GM23338 (cell line): Measurements from ENCODE around the gene PIEZO2. TPM values are rescaled to one million over a fixed set of nuclear protein-coding genes. Genes with fewer than 3 reads are reported as not detected.

Experiments used
- ATAC-seq: fragments of 200-7000 bp; cut with Tn5 transposase; 3 replicates; pipeline ENCODE4 v1.9.1; 2020
- DNase-seq: peaks from one replicate; pipeline ENCODE4 v3.0.0-alpha.2; 2015; ENCODE audit warnings: low spot score
- H2AFZ ChIP-seq: fragments of 200-600 bp; sonication (generic); 2 replicates; pipeline ENCODE4 v1.8.0; 2016; ENCODE audit warnings: antibody characterized with exemption, mild to moderate bottlenecking, moderate library complexity
- H3F3A ChIP-seq: fragments of 200-600 bp; sonication (generic); replicated peaks from 2 replicates; pipeline ENCODE4 v1.8.0; 2017; ENCODE audit warnings: antibody characterized with exemption, mixed run types, low read depth
- H3K27ac ChIP-seq: fragments of 200-600 bp; sonication (generic); 2 replicates; pipeline ENCODE4 v1.6.1; 2016; ENCODE audit warnings: low read depth
- H3K27me3 ChIP-seq: fragments of 200-600 bp; sonication (generic); 2 replicates; pipeline ENCODE4 v1.8.0; 2016; ENCODE audit warnings: mild to moderate bottlenecking, mixed run types, moderate library complexity; ENCODE audit not compliant: insufficient read depth
- H3K36me3 ChIP-seq: fragments of 200-600 bp; sonication (generic); 2 replicates; pipeline ENCODE4 v1.8.0; 2016; ENCODE audit warnings: mild to moderate bottlenecking; ENCODE audit not compliant: insufficient read depth
- H3K4me1 ChIP-seq: fragments of 200-600 bp; sonication (generic); 2 replicates; pipeline ENCODE4 v1.8.0; 2016; ENCODE audit warnings: mild to moderate bottlenecking, moderate library complexity; ENCODE audit not compliant: insufficient read depth
- H3K4me2 ChIP-seq: fragments of 200-600 bp; sonication (generic); 2 replicates; pipeline ENCODE4 v1.7.1; 2017; ENCODE audit warnings: mixed run types
- H3K4me3 ChIP-seq: fragments of 200-600 bp; sonication (generic); 2 replicates; pipeline ENCODE4 v1.6.1; 2016; ENCODE audit warnings: mixed run types
- H3K79me2 ChIP-seq: fragments of 200-600 bp; sonication (generic); replicated peaks from 2 replicates; pipeline ENCODE4 v1.8.0; 2017; ENCODE audit warnings: mild to moderate bottlenecking; ENCODE audit not compliant: insufficient read depth
- H3K9me2 ChIP-seq: fragments of 200-600 bp; sonication (generic); 2 replicates; pipeline ENCODE4 v1.8.0; 2017; ENCODE audit not compliant: insufficient read depth
- H4K20me1 ChIP-seq: fragments of 200-600 bp; sonication (generic); replicated peaks from 2 replicates; pipeline ENCODE4 v1.8.0; 2017; ENCODE audit warnings: mild to moderate bottlenecking; ENCODE audit not compliant: insufficient read depth
- H3K27ac Mint-ChIP-seq: 2 replicates; pipeline ENCODE4 v1.8.0; 2020; ENCODE audit warnings: inconsistent platforms, mild to moderate bottlenecking, moderate library complexity, mixed read lengths
- H3K27me3 Mint-ChIP-seq: 3 replicates; pipeline ENCODE4 v1.8.0; 2022; ENCODE audit warnings: low read depth, mild to moderate bottlenecking, moderate library complexity, mixed read lengths, inconsistent platforms; ENCODE audit not compliant: insufficient read depth, poor library complexity
- H3K36me3 Mint-ChIP-seq: 3 replicates; pipeline ENCODE4 v1.8.0; 2021; ENCODE audit warnings: low read depth, mild to moderate bottlenecking, inconsistent platforms, moderate library complexity, mixed read lengths
- H3K4me1 Mint-ChIP-seq: 3 replicates; pipeline ENCODE4 v1.8.0; 2020; ENCODE audit warnings: mild to moderate bottlenecking, inconsistent platforms, mixed read lengths
- H3K4me3 Mint-ChIP-seq: 3 replicates; pipeline ENCODE4 v1.8.0; 2021; ENCODE audit warnings: moderate library complexity, mild to moderate bottlenecking, inconsistent platforms, mixed read lengths
- H3K9me3 Mint-ChIP-seq: 3 replicates; pipeline ENCODE4 v1.8.0; 2020; ENCODE audit warnings: moderate library complexity, mild to moderate bottlenecking, inconsistent platforms, mixed read lengths
- CREB1 ChIP-seq: fragments of 250-450 bp; sonication (Bioruptor Pico); IDR thresholded peaks from 2 replicates; pipeline ENCODE4 v1.5.0; 2020; ENCODE audit warnings: low read depth, mild to moderate bottlenecking, moderate library complexity
- EZH2phosphoT487 ChIP-seq: fragments of 200-600 bp; sonication (generic); IDR thresholded peaks from one replicate; pipeline ENCODE4 v1.8.1; 2018; ENCODE audit warnings: antibody characterized with exemption; ENCODE audit not compliant: unreplicated experiment
- ZNF114 ChIP-seq: fragments of 250-450 bp; sonication (Bioruptor Pico); IDR thresholded peaks from 2 replicates; pipeline ENCODE4 v1.5.0; 2020; ENCODE audit warnings: mild to moderate bottlenecking, moderate library complexity
- polyA plus RNA-seq: library from polyadenylated mRNA; unstranded; fragments of >200 nt; fragmentation: Nextera tagmentation; extraction: Ambion mirVana; gene quantifications from 2 replicates; pipeline ENCODE4 v1.2.1, GENCODE V29; 2016
- total RNA-seq: library from RNA; depleted of rRNA; stranded (reverse); fragments of >200 nt; shearing (Covaris generic); gene quantifications from 2 replicates; pipeline ENCODE4 v1.2.3, GENCODE V29; 2014
- TF ChIP-seq, protein P1 (sequence below): fragments of 250-450 bp; sonication (Bioruptor Pico); IDR thresholded peaks from 2 replicates; pipeline ENCODE4 v1.5.0; 2020; ENCODE audit warnings: mild to moderate bottlenecking, moderate library complexity
- TF ChIP-seq, protein P2 (sequence below), 2 experiments: fragments of 200-600 bp in 1 of 2; sonication (generic) in 1 of 2; conservative IDR thresholded peaks; 2 replicates each; pipeline versions ENCODE4 v1.5.1 to v1.6.1; 2016 to 2017; ENCODE audit warnings: antibody characterized with exemption in 2 of 2, low read depth in 2 of 2, mild to moderate bottlenecking in 2 of 2, moderate library complexity in 1 of 2
- TF ChIP-seq, protein P3 (sequence below): IDR thresholded peaks from 2 replicates; pipeline ENCODE4 v1.6.1; 2016; ENCODE audit warnings: antibody characterized with exemption

Gene PIEZO2
- total and polyA plus RNA-seq, 2 experiments from 2014 or later = 4.8 to 8.2 TPM

DNA sequence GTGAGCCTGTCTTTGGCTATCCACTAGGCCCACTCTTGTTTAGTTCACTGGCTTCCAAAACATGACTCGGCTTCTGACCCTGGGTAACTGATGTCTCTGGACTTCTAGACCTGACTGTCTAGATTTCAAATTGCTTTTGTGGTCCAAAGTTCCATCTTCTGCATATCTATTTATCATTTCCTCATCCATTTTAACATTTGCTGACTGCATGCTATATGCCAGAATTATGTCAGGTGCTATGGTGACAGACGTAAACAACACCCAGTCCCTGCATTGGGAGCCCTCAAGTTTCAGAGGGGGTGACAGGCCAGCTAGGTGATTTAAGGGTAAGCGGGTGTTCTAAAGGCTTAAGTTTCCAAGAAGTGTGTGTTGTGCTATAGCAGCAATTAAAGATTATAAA, 140.9 kb downstream of the PIEZO2 start:
- Histone ChIP-seq H3K27ac (no peak overlapping the region), H3K9me2 (peaks cover 4% of the 10 kb centered on the region; the same call in 1 of the 2 replicates), H3K4me3 (no peak overlapping the region), H3F3A (no peaks in the 10 kb centered on the region), H3K36me3 (no peaks in the 10 kb centered on the region), H3K4me1 (no peaks in the 10 kb centered on the region), H4K20me1 (no peaks in the 10 kb centered on the region), H2AFZ (no peak overlapping the region), H3K27me3 (no peaks in the 10 kb centered on the region), H3K4me2 (no peak overlapping the region), H3K79me2 (no peaks in the 10 kb centered on the region)
- no peak for TF ChIP-seq CREB1 (CRISPR knock-in tag)
- no peak for TF ChIP-seq EZH2phosphoT487
- TF ChIP-seq, protein P1, sequence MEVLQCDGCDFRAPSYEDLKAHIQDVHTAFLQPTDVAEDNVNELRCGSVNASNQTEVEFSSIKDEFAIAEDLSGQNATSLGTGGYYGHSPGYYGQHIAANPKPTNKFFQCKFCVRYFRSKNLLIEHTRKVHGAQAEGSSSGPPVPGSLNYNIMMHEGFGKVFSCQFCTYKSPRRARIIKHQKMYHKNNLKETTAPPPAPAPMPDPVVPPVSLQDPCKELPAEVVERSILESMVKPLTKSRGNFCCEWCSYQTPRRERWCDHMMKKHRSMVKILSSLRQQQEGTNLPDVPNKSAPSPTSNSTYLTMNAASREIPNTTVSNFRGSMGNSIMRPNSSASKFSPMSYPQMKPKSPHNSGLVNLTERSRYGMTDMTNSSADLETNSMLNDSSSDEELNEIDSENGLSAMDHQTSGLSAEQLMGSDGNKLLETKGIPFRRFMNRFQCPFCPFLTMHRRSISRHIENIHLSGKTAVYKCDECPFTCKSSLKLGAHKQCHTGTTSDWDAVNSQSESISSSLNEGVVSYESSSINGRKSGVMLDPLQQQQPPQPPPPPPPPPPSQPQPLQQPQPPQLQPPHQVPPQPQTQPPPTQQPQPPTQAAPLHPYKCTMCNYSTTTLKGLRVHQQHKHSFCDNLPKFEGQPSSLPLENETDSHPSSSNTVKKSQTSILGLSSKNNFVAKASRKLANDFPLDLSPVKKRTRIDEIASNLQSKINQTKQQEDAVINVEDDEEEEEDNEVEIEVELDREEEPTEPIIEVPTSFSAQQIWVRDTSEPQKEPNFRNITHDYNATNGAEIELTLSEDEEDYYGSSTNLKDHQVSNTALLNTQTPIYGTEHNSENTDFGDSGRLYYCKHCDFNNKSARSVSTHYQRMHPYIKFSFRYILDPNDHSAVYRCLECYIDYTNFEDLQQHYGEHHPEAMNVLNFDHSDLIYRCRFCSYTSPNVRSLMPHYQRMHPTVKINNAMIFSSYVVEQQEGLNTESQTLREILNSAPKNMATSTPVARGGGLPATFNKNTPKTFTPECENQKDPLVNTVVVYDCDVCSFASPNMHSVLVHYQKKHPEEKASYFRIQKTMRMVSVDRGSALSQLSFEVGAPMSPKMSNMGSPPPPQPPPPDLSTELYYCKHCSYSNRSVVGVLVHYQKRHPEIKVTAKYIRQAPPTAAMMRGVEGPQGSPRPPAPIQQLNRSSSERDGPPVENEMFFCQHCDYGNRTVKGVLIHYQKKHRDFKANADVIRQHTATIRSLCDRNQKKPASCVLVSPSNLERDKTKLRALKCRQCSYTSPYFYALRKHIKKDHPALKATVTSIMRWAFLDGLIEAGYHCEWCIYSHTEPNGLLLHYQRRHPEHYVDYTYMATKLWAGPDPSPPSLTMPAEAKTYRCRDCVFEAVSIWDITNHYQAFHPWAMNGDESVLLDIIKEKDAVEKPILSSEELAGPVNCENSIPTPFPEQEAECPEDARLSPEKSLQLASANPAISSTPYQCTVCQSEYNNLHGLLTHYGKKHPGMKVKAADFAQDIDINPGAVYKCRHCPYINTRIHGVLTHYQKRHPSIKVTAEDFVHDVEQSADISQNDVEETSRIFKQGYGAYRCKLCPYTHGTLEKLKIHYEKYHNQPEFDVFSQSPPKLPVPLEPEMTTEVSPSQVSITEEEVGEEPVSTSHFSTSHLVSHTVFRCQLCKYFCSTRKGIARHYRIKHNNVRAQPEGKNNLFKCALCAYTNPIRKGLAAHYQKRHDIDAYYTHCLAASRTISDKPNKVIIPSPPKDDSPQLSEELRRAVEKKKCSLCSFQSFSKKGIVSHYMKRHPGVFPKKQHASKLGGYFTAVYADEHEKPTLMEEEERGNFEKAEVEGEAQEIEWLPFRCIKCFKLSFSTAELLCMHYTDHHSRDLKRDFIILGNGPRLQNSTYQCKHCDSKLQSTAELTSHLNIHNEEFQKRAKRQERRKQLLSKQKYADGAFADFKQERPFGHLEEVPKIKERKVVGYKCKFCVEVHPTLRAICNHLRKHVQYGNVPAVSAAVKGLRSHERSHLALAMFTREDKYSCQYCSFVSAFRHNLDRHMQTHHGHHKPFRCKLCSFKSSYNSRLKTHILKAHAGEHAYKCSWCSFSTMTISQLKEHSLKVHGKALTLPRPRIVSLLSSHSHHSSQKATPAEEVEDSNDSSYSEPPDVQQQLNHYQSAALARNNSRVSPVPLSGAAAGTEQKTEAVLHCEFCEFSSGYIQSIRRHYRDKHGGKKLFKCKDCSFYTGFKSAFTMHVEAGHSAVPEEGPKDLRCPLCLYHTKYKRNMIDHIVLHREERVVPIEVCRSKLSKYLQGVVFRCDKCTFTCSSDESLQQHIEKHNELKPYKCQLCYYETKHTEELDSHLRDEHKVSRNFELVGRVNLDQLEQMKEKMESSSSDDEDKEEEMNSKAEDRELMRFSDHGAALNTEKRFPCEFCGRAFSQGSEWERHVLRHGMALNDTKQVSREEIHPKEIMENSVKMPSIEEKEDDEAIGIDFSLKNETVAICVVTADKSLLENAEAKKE = no peak
- TF ChIP-seq, protein P2, sequence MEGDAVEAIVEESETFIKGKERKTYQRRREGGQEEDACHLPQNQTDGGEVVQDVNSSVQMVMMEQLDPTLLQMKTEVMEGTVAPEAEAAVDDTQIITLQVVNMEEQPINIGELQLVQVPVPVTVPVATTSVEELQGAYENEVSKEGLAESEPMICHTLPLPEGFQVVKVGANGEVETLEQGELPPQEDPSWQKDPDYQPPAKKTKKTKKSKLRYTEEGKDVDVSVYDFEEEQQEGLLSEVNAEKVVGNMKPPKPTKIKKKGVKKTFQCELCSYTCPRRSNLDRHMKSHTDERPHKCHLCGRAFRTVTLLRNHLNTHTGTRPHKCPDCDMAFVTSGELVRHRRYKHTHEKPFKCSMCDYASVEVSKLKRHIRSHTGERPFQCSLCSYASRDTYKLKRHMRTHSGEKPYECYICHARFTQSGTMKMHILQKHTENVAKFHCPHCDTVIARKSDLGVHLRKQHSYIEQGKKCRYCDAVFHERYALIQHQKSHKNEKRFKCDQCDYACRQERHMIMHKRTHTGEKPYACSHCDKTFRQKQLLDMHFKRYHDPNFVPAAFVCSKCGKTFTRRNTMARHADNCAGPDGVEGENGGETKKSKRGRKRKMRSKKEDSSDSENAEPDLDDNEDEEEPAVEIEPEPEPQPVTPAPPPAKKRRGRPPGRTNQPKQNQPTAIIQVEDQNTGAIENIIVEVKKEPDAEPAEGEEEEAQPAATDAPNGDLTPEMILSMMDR (conservative IDR thresholded peaks at IDR 0.05; ENCODE audit: low read depth in 2 of 2) = no peak
- TF ChIP-seq, protein P3, sequence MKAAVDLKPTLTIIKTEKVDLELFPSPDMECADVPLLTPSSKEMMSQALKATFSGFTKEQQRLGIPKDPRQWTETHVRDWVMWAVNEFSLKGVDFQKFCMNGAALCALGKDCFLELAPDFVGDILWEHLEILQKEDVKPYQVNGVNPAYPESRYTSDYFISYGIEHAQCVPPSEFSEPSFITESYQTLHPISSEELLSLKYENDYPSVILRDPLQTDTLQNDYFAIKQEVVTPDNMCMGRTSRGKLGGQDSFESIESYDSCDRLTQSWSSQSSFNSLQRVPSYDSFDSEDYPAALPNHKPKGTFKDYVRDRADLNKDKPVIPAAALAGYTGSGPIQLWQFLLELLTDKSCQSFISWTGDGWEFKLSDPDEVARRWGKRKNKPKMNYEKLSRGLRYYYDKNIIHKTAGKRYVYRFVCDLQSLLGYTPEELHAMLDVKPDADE = no peak
- TF ChIP-seq ZNF114 (CRISPR knock-in tag) = no peak
- ATAC-seq (no peak), DNase-seq (no peak)
- peaks cover 2% of the 10 kb centered on the region for H3K27me3 Mint-ChIP-seq
- no peak overlapping the region for H3K4me3 Mint-ChIP-seq
- H3K9me3 Mint-ChIP-seq = no peaks in the 10 kb centered on the region
- H3K27ac Mint-ChIP-seq = no peak overlapping the region
- peaks cover 13% of the 10 kb centered on the region for H3K4me1 Mint-ChIP-seq
- H3K36me3 Mint-ChIP-seq = no peaks in the 10 kb centered on the region
